Neural progenitor cell (in vitro differentiated cells): ENCODE measurements around the gene FUT3.

Source experiments
- CTCF ChIP-seq: fragments of 200-600 bp; sonication (generic); IDR thresholded peaks from 2 replicates; pipeline ENCODE4 v1.5.1; 2017; ENCODE audit warnings: antibody characterized with exemption, mild to moderate bottlenecking
- EZH2 ChIP-seq: fragments of 200-600 bp; sonication (generic); IDR thresholded peaks from 2 replicates; pipeline ENCODE4 v1.6.1; 2017; ENCODE audit warnings: antibody characterized with exemption, mild to moderate bottlenecking, moderate library complexity
- EZH2phosphoT487 ChIP-seq: fragments of 200-600 bp; sonication (generic); IDR thresholded peaks from 2 replicates; pipeline ENCODE4 v1.6.1; 2017; ENCODE audit warnings: antibody characterized with exemption

- TF ChIP-seq EZH2 (no peak), CTCF (no peak), EZH2phosphoT487 (no peak)
These were observed 49.7 kb upstream of the FUT3 start for GRCh38 chr19:5900976-5901375.
